Ammon's horn (tissue), 1 donor: ENCODE measurements around the gene MYB.

Source experiments
- DNase-seq: peaks from one replicate; pipeline ENCODE4 v3.0.0-alpha.2; 2016; ENCODE audit warnings: low spot score

Gene MYB

DNA sequence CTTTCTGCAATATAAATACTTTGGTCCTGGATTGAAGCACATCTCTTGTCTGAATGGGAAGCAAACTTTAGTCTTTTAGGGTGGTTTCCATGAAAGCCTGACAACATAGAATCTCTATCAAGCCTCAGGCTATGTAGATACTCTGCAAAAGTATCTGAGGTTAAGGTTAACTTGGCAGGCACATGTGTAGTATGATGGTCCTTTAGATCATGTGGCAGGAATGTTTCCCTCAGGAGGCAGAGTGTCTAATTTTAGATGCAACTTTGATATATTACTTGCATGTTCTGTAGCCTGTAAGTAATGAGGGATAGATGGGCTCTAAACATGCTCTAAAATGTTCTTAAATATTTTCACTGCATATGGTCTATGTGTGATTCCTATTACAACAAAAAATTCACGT is 8.2 kb downstream of the MYB start:
- no peak for DNase-seq

DNA sequence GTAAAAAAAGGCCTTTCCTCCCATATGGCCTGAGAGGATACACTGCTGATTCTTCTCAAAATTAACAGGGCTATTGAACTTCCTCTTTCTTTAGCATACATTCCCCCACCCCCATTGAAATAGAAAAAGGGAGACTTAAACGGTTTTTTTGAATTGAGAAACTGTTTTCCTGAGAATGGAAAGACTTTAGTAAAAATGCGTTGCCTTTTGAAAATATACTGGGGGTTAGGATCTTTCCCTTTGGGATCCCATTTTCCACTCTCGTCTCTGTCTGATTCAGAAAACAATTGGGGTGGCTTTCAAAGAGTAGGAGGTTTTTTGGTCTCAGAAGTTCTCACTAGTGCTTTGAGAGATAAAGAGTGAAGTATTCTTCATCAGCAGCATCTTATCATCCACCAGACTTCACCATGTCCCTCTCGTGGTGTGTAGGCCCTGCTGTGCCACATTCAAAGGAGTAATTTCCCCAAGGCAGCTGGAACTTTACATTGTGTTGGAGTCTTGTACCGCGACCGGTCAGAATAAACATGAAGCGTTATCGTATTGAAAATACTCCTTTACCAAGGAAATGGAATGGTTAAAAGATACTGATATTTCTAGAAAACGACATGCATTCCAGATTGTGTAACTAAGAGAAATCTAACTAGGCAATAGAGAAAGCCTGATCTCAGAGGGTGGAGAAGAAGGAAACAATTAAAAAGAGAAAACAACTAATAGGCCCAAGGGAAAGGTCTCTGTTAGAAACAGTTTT is 10.6 kb downstream of the MYB start:
- no peak for DNase-seq

DNA sequence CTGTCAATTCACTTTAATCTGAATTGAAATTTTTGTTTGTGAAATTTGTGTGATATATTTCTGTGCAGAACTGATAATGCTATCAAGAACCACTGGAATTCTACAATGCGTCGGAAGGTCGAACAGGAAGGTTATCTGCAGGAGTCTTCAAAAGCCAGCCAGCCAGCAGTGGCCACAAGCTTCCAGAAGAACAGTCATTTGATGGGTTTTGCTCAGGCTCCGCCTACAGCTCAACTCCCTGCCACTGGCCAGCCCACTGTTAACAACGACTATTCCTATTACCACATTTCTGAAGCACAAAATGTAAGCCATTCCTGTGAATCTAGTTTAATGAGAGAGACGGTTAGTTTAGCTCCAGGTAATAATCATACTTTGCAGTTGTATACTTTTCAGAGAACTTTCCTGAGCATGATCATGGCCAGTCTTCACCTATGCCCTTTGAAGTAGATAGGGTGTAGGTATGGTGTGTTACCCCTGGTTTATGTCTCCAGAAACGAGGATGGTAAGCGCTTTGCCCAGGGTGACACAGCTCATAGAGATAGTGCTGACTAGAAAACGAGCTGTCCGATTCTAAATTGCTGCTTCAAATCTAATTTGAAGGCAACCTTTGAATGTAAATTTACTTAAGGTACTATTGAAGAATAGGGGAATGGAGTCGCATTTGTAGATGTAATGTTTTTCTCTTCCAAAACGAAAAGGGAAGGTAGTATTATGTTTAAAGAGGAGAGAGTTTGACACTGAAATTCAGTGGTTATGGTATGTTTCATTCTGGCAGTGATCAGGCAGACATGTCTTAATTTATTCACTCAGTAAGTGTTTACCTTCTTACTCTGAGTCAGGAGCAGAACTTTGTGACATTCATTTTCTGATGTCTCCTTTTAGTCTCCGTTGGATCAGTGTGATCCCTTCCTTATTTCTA is 11.4 kb downstream of the MYB start:
- DNase-seq, result no peak

DNA sequence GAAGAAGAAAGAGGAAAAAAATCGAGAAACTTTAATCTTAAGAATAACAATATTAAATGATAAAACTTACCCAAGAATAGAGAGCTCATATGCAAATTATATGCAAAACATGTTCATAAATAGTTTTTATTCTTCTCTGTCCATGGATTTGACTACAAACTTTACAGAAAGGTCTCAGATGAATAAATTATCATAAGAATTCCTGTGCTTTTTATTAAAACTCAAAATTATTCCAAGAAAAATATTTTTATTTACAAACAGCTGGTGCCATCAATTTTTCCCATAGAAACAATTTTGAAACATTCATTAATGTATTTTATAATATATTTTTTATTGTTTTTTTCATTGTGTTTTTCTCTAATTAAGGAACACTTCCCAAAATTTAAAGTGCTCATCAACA is 12.1 kb downstream of the MYB start:
- DNase-seq, result no peak

DNA sequence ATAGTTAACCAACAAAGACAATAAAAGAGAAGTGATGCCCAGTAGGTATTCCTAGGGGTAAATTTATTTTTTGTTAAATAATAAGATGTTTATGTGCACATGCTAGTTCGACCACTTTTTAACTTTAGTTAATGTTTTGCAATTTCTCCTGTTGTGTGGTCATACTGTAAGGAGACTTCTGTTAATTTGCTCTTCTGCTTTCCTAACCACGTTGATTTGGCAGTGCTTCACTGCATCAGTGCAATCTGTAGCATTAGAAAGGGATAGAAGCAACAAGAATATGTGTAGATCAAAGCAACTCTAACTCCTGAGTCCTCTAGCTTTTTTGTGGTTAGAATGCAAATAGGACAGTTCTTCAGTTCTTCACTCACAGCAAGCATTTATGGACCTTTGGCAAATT is 13.9 kb downstream of the MYB start:
- DNase-seq, result no peak

DNA sequence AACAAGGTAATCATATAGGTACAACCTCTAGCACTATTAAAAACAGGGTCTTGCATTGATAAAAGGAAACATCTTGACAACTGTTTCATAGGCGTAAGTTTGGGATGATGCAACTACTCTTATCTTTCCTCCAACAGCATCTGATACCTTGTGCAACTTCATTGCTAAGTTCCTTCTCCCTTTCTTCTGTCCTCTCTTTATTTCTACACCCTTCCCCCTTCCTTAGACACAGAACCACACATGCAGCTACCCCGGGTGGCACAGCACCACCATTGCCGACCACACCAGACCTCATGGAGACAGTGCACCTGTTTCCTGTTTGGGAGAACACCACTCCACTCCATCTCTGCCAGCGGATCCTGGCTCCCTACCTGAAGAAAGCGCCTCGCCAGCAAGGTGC is 14.4 kb downstream of the MYB start:
- no peak for DNase-seq

DNA sequence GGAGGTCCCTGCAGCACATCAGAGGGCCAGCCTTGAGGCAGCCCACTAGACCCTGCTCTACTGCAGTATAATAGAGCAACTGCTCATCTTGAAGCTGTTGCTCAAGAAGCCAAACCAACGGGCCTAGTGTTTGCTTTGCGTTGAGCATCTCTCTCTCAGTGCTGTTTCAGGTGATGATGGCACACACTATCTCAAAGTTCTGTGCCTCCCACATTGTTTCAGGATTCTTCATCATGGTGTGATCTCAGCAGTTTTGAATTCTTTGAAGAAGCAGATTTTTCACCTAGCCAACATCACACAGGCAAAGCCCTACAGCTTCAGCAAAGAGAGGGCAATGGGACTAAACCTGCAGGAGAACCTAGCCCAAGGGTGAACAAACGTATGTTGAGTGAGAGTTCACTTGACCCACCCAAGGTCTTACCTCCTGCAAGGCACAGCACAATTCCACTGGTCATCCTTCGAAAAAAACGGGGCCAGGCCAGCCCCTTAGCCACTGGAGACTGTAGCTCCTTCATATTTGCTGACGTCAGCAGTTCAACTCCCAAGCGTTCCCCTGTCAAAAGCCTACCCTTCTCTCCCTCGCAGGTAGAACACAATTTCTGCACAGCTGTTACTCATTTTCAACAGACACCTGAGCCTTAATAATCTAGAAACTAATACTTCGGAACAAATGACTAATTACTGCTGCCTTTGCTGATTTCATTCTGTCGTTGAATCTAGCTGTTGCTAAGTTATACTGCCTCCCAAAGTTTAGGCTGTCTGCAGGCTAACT is 15.8 kb downstream of the MYB start:
- DNase-seq, result no peak

DNA sequence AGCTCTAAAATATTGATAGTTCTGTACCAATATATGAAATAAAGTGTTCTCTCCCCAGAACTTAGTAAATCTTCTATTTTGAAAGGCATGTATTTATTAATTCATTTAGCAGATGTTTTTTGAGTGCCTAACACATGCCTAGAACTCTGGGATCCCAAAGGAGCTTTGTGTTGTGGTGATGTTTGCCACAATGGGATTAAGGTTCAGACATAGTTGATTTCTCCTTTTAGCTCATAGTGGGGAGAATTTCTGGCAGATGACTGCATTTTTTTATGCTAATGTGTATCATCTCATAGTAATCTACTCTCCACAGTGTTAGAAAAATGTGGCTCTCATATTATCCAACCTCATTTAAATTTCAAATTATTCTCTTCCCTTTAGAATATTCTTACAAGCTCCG is 21.7 kb downstream of the MYB start:
- DNase-seq, result no peak

DNA sequence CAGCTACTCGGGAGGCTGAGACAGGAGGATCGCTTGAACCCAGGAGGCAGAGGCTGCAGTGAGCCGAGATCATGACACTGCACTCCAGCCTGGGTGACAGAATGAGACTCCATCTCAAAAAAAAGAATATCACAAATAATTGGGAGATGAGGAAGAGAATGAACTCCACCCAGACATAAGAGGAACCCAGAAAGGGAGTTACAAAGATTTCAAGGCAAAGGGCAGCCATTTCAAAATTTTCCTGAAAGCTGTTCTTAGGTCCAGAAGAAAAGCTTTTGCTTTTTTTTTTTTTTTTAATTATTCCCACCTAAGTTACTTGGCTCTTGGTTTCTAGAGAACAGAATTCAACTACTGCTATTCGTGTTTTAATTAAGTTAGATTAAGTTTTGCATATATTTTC is 23.8 kb downstream of the MYB start:
- DNase-seq, result no peak

DNA sequence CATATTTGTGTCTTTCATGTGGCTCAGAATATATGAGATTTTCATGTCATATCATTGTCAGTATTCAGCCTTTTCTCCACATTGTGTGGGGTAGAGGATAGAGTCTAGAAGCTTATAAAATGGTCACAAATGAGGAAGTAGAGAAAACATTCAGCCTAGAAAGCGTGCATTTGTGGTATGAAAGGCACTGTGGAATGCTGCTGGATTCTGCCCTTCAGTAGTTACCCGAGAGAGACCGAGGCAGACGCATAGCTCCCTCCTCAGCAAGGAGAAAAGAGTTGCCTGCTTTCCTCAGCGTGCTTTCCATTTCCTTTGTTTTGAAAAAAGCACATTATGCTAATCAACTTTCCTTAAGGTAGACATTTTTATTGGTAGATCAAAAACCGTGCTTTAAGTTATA is 28.7 kb downstream of the MYB start:
- DNase-seq, result peak; percentile 4

DNA sequence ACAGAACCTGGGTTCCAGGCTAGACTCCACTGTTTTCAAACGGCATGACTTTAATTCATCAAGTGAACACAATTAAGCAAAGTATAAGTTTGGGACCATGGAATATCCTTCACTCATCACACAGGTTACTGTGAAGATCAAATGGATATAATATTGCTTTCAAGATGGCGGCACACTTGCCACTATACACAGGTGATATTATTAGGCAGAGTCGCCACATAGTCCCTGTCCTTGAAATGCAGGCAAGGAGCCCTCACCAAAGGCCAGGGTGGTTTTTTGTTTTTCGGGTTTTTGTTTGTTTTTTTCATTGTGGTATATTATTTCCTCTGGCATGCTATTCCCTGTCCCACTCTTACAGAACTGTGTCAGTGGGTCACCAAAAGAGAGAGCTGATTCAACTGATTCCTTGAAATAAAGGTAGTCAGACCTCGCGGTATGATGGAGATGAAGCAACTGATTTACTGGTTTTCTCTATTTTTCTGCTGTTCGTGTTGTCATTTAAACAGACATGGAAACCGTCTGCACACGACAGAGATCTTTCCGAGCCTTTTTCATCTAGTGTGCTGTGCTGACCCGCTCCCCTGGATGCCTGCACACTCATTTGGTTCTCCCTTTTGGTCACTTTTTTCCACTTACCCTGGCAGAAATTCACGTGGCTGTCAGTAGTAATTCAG is 29.7 kb downstream of the MYB start:
- DNase-seq, result no peak

DNA sequence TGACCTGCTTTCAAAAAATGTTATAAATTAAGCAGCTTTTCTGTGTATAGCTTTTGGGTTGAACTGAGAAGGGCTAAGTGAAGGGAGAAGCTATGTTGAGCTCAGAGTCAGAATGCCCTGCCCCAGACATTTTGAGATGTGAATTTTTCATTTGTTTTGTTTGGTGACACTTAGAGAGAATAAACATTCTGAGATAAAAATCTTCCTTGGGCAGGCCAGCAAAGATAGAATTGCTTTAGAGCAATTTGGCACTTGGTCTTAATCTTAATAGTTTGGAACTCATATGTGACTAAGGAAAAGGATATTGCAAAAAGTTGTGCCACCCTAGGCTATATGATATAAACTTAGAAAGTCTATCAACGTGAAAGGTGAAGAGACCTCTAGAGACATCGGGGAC is 30.2 kb downstream of the MYB start:
- no peak for DNase-seq

DNA sequence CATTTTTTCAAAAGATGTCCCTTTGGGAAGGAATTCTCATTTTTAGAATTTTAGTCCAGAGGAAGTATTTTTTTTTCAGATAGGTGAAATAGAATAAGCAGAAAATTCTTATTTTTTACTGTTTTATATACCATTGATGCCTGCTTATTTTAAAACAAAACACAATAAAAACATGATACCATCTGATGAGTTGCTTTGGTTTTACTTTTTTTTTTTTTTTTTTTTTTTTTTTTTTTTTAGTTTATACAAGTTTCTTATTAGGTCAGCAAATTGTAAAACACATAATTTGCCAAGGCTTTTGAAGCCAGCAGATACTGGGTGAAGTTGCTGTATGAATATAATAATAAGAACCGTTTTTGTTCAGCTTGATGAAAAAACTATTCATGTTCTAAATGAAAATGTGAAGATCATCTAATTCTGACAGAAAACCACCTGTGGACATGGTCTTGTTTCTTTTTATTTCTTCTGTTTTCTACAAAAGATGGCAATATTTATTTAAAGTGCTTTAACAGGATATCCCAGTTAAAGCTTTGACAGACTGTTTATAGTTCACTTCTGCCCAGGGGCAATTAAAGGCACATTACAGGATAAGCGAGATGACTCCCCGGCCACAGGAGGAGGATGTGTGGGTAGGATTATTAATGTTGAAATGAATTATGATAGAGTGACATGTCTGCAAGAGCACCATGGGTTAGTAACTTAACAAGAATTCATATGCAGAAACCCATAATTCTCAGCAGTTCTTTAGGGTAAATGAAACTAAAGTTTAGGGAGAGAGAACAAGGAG is 31.1 kb downstream of the MYB start:
- DNase-seq, result no peak

DNA sequence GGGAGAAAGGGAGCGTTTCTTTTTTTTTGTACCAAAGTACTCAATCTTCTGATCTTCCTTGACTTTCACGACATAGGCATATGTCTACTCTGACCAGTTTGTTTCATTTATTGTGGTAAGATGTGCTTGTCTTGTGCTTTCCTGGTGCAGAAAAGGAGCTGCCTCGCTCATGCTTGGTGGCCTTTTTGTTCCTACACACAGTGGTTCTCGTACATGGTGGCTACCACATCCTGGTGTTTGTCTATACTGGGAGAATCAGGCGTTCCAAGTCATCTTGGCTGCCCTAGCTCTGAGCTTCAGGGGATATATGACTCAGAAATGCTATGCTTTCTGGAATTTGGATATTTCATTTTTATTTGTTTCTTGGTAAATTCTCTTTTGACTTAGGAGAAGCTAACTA is 31.8 kb downstream of the MYB start:
- no peak for DNase-seq

DNA sequence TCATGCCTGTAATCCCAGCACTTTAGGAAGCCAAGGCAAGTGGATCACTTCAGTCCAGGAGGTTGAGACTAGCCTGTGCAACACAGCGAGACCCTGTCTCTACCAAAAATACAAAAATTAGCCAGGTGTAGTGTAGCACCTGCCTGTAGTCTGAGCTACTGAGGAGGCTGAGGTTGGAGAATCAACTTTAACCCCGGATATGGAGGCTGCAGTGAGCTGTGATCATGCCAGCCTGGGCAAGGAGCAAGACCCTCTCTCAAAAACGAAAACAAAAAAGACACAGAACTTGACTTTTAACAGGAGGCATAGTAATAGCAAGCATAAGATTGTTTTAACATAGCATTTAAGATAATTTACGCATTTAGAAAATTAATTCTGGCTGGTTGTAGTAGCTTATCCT is 32.5 kb downstream of the MYB start:
- no peak for DNase-seq

DNA sequence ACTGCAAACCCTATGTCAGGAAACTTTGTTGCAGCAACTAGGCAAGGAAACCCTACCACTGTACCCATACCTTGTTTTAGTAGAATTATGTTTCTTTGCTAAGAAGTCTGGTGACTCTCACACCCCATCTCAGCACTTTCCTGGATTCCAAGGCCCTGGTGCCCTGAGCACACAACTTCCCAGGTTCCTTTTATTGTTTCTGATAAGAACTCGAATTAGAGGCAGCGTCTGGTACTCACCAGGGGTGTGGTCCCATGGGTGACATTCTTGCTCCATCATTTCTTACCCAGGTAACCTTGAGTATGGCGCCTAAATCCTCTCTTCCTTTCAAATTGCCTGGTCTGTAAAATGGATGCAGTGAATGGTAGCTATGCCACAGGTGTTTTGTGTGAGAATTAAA is 34.1 kb downstream of the MYB start:
- DNase-seq, result no peak

DNA sequence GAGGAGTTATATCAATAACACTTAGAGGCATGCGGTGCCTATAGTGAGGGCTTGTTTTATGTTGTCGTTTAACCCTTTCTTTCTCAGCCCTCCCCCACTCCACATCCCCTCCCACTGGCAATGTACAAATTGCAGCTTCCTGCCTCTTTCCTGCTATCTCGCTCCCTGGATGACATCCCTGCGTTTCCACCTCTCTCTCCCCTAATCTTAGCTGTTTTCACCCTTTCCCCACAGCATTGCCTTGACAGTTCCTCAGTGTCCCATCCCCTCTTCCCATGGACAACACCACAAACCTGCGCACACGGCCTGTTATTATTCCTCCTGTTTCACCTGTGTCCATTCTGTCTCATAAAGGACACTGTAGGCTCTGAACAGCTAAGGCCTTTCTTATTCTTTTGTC is 34.5 kb downstream of the MYB start:
- DNase-seq, result no peak

DNA sequence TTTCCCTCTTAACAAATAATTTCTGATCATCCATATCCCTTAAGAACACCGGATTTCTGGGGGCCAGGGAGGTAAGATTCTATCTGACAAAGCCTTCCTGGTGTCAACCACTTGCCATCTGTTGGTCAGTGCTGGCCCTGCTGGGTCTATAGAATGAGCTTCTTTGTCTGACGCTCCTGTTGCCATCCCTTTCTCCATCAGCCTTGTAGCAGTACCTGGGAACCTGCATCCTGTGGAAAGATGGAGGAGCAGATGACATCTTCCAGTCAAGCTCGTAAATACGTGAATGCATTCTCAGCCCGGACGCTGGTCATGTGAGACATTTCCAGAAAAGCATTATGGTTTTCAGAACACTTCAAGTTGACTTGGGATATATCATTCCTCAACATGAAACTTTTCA is 36.6 kb downstream of the MYB start:
- DNase-seq, result no peak

DNA sequence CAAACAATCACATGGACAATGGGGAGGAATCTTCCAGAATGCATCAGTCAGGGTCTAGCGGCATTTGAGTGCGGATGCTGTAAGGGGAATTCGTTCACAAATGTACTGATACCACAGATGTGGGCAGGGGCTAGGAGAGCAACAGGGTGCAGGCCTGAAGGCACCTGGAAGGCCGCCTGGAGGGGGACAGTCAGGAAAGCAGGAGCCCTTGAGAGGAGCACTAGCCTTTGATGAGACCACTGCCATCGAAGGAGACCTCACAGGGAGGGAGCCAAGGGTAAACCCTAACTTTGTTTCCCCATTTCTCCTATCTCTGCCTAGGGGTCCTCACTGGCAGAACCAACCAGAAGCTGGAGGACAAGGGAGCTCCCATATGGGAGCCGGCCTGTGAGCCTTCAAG is 38.2 kb downstream of the MYB start:
- DNase-seq, result no peak

DNA sequence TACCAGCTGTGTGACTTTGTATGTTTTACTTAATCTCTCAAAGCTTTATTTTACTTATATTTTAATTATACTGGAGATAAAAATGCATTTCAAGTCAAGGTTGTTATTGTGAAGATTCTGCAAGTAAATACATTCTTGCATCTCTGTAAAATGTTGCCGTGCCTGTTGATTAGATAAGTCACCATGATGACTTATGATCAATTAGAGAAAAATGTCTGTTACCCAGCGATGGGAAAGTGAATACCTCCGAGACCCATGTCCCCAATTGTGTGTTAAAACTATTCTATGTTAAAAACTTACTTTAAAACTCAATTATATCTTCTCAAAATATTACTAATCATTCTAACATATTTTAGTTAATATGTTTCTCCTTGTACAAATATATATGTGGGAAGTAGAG is 39.9 kb downstream of the MYB start:
- no peak for DNase-seq

DNA sequence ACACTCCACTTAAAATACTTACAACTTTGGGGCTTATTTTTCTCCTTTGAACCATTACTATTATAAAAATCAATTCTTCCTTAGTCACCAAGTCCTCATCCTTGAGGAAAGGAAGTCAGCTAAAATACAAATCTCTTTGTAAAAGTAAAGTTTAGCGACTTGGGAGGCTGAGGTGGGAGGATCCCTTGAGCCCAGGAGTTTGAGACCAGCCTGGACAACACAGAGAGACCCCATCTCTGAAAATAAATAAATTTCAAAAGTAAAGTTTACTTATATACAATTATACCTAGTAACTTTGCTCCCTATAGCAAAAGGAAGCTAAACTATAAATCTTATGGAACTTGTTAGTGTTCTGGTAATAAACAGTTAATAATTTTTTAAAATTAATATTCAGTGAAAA is 40.4 kb downstream of the MYB start:
- no peak for DNase-seq
